SU-DHL-6 (cell line): ENCODE measurements around the gene PPFIBP2.

Experiments
- H2AFZ ChIP-seq: fragments of 200-600 bp; sonication (generic); 2 replicates; pipeline ENCODE4 v1.6.1; 2014; ENCODE audit warnings: low read depth, mild to moderate bottlenecking, moderate library complexity, mixed read lengths, antibody characterized with exemption, low read length; ENCODE audit not compliant: severe bottlenecking
- H3F3A ChIP-seq: fragments of 200-600 bp; shearing (Covaris generic); 2 replicates; pipeline ENCODE4 v1.6.0; 2016; ENCODE audit warnings: antibody characterized with exemption, mild to moderate bottlenecking; ENCODE audit not compliant: insufficient read depth
- H3K27ac ChIP-seq: fragments of 200-600 bp; sonication (generic); 2 replicates; pipeline ENCODE4 v1.5.1; 2016; ENCODE audit warnings: low read depth, mild to moderate bottlenecking, low read length, moderate library complexity, mixed read lengths
- H3K27me3 ChIP-seq: fragments of 200-600 bp; sonication (generic), shearing (Covaris generic); 2 replicates; pipeline ENCODE4 v1.6.0; 2014; ENCODE audit warnings: mild to moderate bottlenecking, low read length
- H3K36me3 ChIP-seq: fragments of 200-600 bp; sonication (generic); 2 replicates; pipeline ENCODE4 v1.6.1; 2014; ENCODE audit warnings: mild to moderate bottlenecking, low read length, mixed read lengths
- H3K4me2 ChIP-seq: fragments of 300-600, 200-600 bp; shearing (Covaris generic), sonication (generic); 2 replicates; pipeline ENCODE4 v1.6.0; 2014; ENCODE audit warnings: low read length, low read depth, mild to moderate bottlenecking; ENCODE audit not compliant: poor library complexity, severe bottlenecking
- H3K4me3 ChIP-seq: fragments of 200-600 bp; sonication (generic); 2 replicates; pipeline ENCODE4 v1.5.1; 2014; ENCODE audit warnings: antibody characterized with exemption, low read length, mild to moderate bottlenecking, mixed read lengths; ENCODE audit not compliant: insufficient read depth, poor library complexity, severe bottlenecking
- H3K79me2 ChIP-seq: fragments of 200-600 bp; sonication (generic); 2 replicates; pipeline ENCODE4 v1.6.1; 2014; ENCODE audit warnings: mild to moderate bottlenecking, low read length, moderate library complexity; ENCODE audit not compliant: insufficient read depth
- H3K9ac ChIP-seq: fragments of 200-600 bp; sonication (generic); 2 replicates; pipeline ENCODE4 v1.7.0; 2014; ENCODE audit warnings: mild to moderate bottlenecking, low read length
- H3K9me2 ChIP-seq: fragments of 200-600 bp; sonication (generic); replicated peaks from 2 replicates; pipeline ENCODE4 v1.6.1; 2014; ENCODE audit warnings: low read length; ENCODE audit not compliant: insufficient read depth
- H3K9me3 ChIP-seq: fragments of 200-600 bp; sonication (generic); 2 replicates; pipeline ENCODE4 v1.6.1; 2014; ENCODE audit warnings: low read length, mixed read lengths; ENCODE audit not compliant: insufficient read depth
- H4K20me1 ChIP-seq: fragments of 200-600 bp; sonication (generic); 2 replicates; pipeline ENCODE4 v1.6.1; 2014; ENCODE audit warnings: low read depth, mild to moderate bottlenecking, antibody characterized with exemption, low read length, moderate library complexity, mixed read lengths
- EZH2phosphoT487 ChIP-seq: fragments of 200-600 bp; sonication (generic), shearing (Covaris generic); conservative IDR thresholded peaks from 2 replicates; pipeline ENCODE4 v1.6.1; 2018; ENCODE audit warnings: mild to moderate bottlenecking, antibody characterized with exemption, low read length, moderate library complexity, mixed read lengths
- TF ChIP-seq, protein P1 (sequence below): fragments of 200-600 bp; sonication (generic); IDR thresholded peaks from one replicate; pipeline ENCODE4 v1.5.1; 2017; ENCODE audit warnings: antibody characterized with exemption, mild to moderate bottlenecking, low read length, moderate library complexity; ENCODE audit not compliant: insufficient read depth, poor library complexity, severe bottlenecking

The PPFIBP2 gene

DNA sequence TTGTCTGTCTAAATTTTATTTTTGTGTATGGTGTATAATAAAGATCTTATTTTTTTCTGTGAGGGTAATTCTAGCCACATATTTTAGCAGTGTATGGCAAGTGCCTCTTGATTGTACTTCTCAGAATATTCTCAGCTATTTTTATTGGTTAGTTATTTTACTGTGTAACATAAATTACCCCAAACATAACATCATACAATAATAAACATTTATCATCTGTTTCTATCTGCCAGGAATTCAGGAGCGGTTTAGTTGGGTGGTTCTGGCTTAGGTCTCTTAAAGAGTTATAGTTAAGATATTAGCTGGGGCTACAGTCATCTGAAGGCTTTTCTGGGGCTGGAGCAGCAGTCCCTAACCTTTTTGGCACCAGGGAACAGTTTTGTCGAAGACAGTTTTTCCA is 47.8 kb downstream of the PPFIBP2 start:
- H3K79me2 ChIP-seq, result no peaks in the 10 kb centered on the region
- no peaks in the 10 kb centered on the region for H4K20me1 ChIP-seq
- no peak overlapping the region for H2AFZ ChIP-seq
- H3K36me3 ChIP-seq, result no peaks in the 10 kb centered on the region
- no peak overlapping the region for H3K4me3 ChIP-seq
- no peaks in the 10 kb centered on the region for H3K9me3 ChIP-seq
- no peak overlapping the region for H3K4me2 ChIP-seq
- no peak overlapping the region for H3K27ac ChIP-seq
- H3K9me2 ChIP-seq, result no peaks in the 10 kb centered on the region
- no peak for TF ChIP-seq EZH2phosphoT487
- TF ChIP-seq, protein P1, sequence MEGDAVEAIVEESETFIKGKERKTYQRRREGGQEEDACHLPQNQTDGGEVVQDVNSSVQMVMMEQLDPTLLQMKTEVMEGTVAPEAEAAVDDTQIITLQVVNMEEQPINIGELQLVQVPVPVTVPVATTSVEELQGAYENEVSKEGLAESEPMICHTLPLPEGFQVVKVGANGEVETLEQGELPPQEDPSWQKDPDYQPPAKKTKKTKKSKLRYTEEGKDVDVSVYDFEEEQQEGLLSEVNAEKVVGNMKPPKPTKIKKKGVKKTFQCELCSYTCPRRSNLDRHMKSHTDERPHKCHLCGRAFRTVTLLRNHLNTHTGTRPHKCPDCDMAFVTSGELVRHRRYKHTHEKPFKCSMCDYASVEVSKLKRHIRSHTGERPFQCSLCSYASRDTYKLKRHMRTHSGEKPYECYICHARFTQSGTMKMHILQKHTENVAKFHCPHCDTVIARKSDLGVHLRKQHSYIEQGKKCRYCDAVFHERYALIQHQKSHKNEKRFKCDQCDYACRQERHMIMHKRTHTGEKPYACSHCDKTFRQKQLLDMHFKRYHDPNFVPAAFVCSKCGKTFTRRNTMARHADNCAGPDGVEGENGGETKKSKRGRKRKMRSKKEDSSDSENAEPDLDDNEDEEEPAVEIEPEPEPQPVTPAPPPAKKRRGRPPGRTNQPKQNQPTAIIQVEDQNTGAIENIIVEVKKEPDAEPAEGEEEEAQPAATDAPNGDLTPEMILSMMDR, result no peak
- H3K27me3 ChIP-seq, result no peaks in the 10 kb centered on the region
- H3K9ac ChIP-seq, result no peak overlapping the region
- H3F3A ChIP-seq, result no peaks in the 10 kb centered on the region

DNA sequence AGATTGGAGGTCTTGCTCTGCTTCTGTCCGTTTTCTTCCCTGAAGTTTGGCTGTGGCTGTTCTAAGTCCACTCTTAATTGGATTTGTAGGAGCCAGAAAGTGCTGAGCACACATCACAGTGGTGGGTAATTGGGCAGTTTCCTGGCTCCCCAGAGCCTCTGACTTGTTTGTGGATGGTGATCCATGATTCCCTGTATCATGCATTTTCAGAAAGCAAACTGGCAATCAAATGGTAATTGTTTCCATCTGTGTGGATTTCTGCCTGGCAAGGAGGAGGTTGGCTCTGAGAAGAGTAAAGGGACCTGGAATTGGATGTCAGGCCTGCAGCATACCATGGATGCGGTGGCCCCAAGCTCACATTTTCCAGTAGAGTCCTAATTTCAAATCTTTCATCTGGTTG is 49.5 kb downstream of the PPFIBP2 start:
- no peaks in the 10 kb centered on the region for H3F3A ChIP-seq
- no peak overlapping the region for H3K27ac ChIP-seq
- no peaks in the 10 kb centered on the region for H3K9me3 ChIP-seq
- no peaks in the 10 kb centered on the region for H3K36me3 ChIP-seq
- no peaks in the 10 kb centered on the region for H3K79me2 ChIP-seq
- no peaks in the 10 kb centered on the region for H4K20me1 ChIP-seq
- no peaks in the 10 kb centered on the region for H3K27me3 ChIP-seq
- no peak overlapping the region for H3K4me3 ChIP-seq
- H3K9ac ChIP-seq, result no peak overlapping the region
- TF ChIP-seq, protein P1, result no peak
- no peak for TF ChIP-seq EZH2phosphoT487
- H2AFZ ChIP-seq, result no peak overlapping the region
- H3K4me2 ChIP-seq, result no peak overlapping the region
- no peaks in the 10 kb centered on the region for H3K9me2 ChIP-seq

DNA sequence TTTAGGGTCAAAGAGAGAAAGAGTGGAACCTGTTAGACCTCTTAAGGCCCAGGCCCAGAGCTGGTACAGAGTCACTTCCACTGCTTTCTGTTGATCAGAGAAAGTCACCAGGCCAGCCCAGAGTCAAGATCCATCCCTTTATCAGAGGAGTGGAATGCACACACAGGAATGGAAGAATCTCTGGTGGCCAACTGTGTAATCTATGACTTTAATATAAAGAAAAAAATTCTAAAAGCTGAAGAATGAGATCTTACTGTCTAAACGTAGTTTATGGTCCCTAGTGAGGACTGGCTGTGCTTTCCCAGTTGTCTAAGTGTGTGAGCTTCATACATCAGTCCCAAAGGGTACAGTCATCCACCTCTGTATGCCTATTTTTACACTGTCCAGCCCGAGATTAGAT is 51.0 kb downstream of the PPFIBP2 start:
- Histone ChIP-seq H3K4me2 (no peak overlapping the region), H3K9ac (no peak overlapping the region), H3K79me2 (no peaks in the 10 kb centered on the region), H3F3A (no peaks in the 10 kb centered on the region), H3K36me3 (no peaks in the 10 kb centered on the region), H3K4me3 (no peak overlapping the region), H3K9me2 (no peaks in the 10 kb centered on the region), H3K9me3 (no peaks in the 10 kb centered on the region), H3K27me3 (no peaks in the 10 kb centered on the region), H4K20me1 (no peaks in the 10 kb centered on the region), H3K27ac (no peak overlapping the region), H2AFZ (no peak overlapping the region)
- TF ChIP-seq, protein P1, result no peak
- no peak for TF ChIP-seq EZH2phosphoT487

DNA sequence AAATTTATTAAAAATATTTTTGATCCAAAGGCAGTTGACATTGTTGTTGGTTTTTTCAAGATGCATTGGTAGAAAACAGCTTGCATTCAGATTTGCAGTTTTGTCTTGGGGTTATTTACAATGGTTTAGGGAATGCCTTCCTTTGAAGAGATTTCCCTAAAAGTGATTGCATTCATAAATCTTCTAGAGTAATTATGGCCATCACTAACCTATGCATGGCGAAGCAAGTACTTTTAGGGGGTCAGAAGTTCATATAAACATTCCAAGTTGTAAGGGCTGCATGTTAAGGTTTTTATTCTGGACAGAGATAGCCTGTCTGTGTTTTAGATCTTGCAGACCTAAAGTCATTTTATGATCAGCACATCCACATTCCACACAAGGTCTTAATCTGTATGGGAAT is 53.5 kb downstream of the PPFIBP2 start:
- H4K20me1 ChIP-seq, result no peaks in the 10 kb centered on the region
- H3K27ac ChIP-seq, result no peak overlapping the region
- H3F3A ChIP-seq, result no peaks in the 10 kb centered on the region
- no peak overlapping the region for H2AFZ ChIP-seq
- no peaks in the 10 kb centered on the region for H3K27me3 ChIP-seq
- H3K9ac ChIP-seq, result no peak overlapping the region
- no peak overlapping the region for H3K4me2 ChIP-seq
- no peaks in the 10 kb centered on the region for H3K36me3 ChIP-seq
- H3K9me3 ChIP-seq, result no peaks in the 10 kb centered on the region
- no peak for TF ChIP-seq EZH2phosphoT487
- TF ChIP-seq, protein P1, result no peak
- H3K4me3 ChIP-seq, result no peak overlapping the region
- H3K79me2 ChIP-seq, result no peaks in the 10 kb centered on the region
- H3K9me2 ChIP-seq, result no peaks in the 10 kb centered on the region
